ENCODE measurements around the gene HLF. TPM values are rescaled to one million over a fixed set of nuclear protein-coding genes. Genes with fewer than 3 reads are reported as not detected.

Gene HLF
- total RNA-seq, 2 donors from 2014 or later, result 23.9 to 44.3 TPM

GRCh38 chr17:55303701-55304145, 39.0 kb downstream of the HLF start:
- DNase-seq (peak; percentile 33 to 44), ATAC-seq (replicated peaks in 1 of 2) (peak; percentile 85 to 91)
- no peaks in the 10 kb centered on the region for H3K36me3 Mint-ChIP-seq (ENCODE audit: insufficient read depth in 2 of 2)
- peak overlapping the region; percentile 13 for H3K27ac Mint-ChIP-seq
- H3K27me3 Mint-ChIP-seq (ENCODE audit: low read depth), result peaks cover 26% of the 10 kb centered on the region
- H3K4me1 Mint-ChIP-seq (ENCODE audit: low read depth), result peaks cover 16% of the 10 kb centered on the region
- no peaks in the 10 kb centered on the region for H3K9me3 Mint-ChIP-seq
- H3K4me3 Mint-ChIP-seq, result peak overlapping the region in 1 of 2 donors; percentile 25

GRCh38 chr17:55304171-55304859, 39.6 kb downstream of the HLF start:
- ATAC-seq (replicated peaks in 1 of 2), result peak in 1 of 2 donors; percentile 13
- Mint-ChIP-seq H3K9me3 (no peaks in the 10 kb centered on the region), H3K27me3 (ENCODE audit: low read depth) (peaks cover 24% of the 10 kb centered on the region), H3K27ac (peak overlapping the region; percentile 13), H3K36me3 (ENCODE audit: insufficient read depth in 2 of 2) (no peaks in the 10 kb centered on the region), H3K4me1 (ENCODE audit: low read depth) (peaks cover 16% of the 10 kb centered on the region), H3K4me3 (no peak overlapping the region)
- DNase-seq, result no peak

GRCh38 chr17:55305321-55306087, 40.7 kb downstream of the HLF start:
- ATAC-seq (replicated peaks in 1 of 2) (no peak), DNase-seq (no peak)
- no peaks in the 10 kb centered on the region for H3K9me3 Mint-ChIP-seq
- no peaks in the 10 kb centered on the region for H3K36me3 Mint-ChIP-seq (ENCODE audit: insufficient read depth in 2 of 2)
- no peak overlapping the region for H3K27ac Mint-ChIP-seq
- H3K4me3 Mint-ChIP-seq, result no peak overlapping the region
- H3K27me3 Mint-ChIP-seq (ENCODE audit: low read depth), result peaks cover 29% of the 10 kb centered on the region
- peaks cover 16% of the 10 kb centered on the region for H3K4me1 Mint-ChIP-seq (ENCODE audit: low read depth)

GRCh38 chr17:55307879-55308278, 43.1 kb downstream of the HLF start:
- Mint-ChIP-seq H3K27me3 (ENCODE audit: low read depth) (peaks cover 42% of the 10 kb centered on the region), H3K9me3 (no peaks in the 10 kb centered on the region), H3K36me3 (ENCODE audit: insufficient read depth in 2 of 2) (no peaks in the 10 kb centered on the region), H3K4me1 (ENCODE audit: low read depth) (peaks cover 20% of the 10 kb centered on the region), H3K4me3 (no peak overlapping the region), H3K27ac (no peak overlapping the region)
- no peak for DNase-seq
- no peak for ATAC-seq (replicated peaks in 1 of 2)

GRCh38 chr17:55308613-55309391, 44.0 kb downstream of the HLF start:
- Mint-ChIP-seq H3K4me1 (ENCODE audit: low read depth) (peaks cover 23% of the 10 kb centered on the region), H3K36me3 (ENCODE audit: insufficient read depth in 2 of 2) (no peaks in the 10 kb centered on the region), H3K9me3 (no peaks in the 10 kb centered on the region), H3K4me3 (no peak overlapping the region), H3K27ac (no peak overlapping the region), H3K27me3 (ENCODE audit: low read depth) (peaks cover 50% of the 10 kb centered on the region)
- DNase-seq, result no peak
- ATAC-seq (replicated peaks in 1 of 2), result no peak

- Mint-ChIP-seq H3K27me3 (ENCODE audit: low read depth) (peaks cover 59% of the 10 kb centered on the region), H3K9me3 (peaks cover 0 to 2% of the 10 kb centered on the region in 2 donors), H3K36me3 (ENCODE audit: insufficient read depth in 2 of 2) (peaks cover 4 to 5% of the 10 kb centered on the region in 2 donors), H3K27ac (no peak overlapping the region), H3K4me3 (no peak overlapping the region), H3K4me1 (ENCODE audit: low read depth) (peaks cover 30% of the 10 kb centered on the region)
- DNase-seq (no peak), ATAC-seq (replicated peaks in 1 of 2) (no peak)
Measured at GRCh38 chr17:55311767-55312375, 47.1 kb downstream of the HLF start.

- DNase-seq (no peak), ATAC-seq (replicated peaks in 1 of 2) (no peak)
- Mint-ChIP-seq H3K4me3 (peak overlapping the region in 1 of 2 donors; percentile 63), H3K27ac (no peak overlapping the region), H3K4me1 (ENCODE audit: low read depth) (peaks cover 30% of the 10 kb centered on the region), H3K9me3 (peaks cover 0 to 2% of the 10 kb centered on the region in 2 donors), H3K36me3 (ENCODE audit: insufficient read depth in 2 of 2) (peaks cover 5 to 9% of the 10 kb centered on the region in 2 donors), H3K27me3 (ENCODE audit: low read depth) (peaks cover 55% of the 10 kb centered on the region)
Measured at GRCh38 chr17:55312852-55313251, 48.1 kb downstream of the HLF start.

- H3K4me1 Mint-ChIP-seq (ENCODE audit: low read depth), result peaks cover 30% of the 10 kb centered on the region
- peak overlapping the region; percentile 68 for H3K4me3 Mint-ChIP-seq
- peaks cover 5 to 9% of the 10 kb centered on the region in 2 donors for H3K36me3 Mint-ChIP-seq (ENCODE audit: insufficient read depth in 2 of 2)
- peak; percentile 33 to 41 for DNase-seq
- H3K27me3 Mint-ChIP-seq (ENCODE audit: low read depth), result peaks cover 42% of the 10 kb centered on the region
- H3K27ac Mint-ChIP-seq, result peak overlapping the region; percentile 91
- H3K9me3 Mint-ChIP-seq, result peaks cover 0 to 2% of the 10 kb centered on the region in 2 donors
- ATAC-seq (replicated peaks in 1 of 2), result peak; percentile 52 to 57
Measured at GRCh38 chr17:55314061-55314783, 49.5 kb downstream of the HLF start.

GRCh38 chr17:55314784-55315491, 50.2 kb downstream of the HLF start:
- ATAC-seq (replicated peaks in 1 of 2) (peak; percentile 90), DNase-seq (peak; percentile 57 to 64)
- H3K9me3 Mint-ChIP-seq, result peaks cover 0 to 2% of the 10 kb centered on the region in 2 donors
- peak overlapping the region; percentile 68 for H3K4me3 Mint-ChIP-seq
- peak overlapping the region; percentile 91 for H3K27ac Mint-ChIP-seq
- H3K4me1 Mint-ChIP-seq (ENCODE audit: low read depth), result peaks cover 33% of the 10 kb centered on the region
- peaks cover 5 to 9% of the 10 kb centered on the region in 2 donors for H3K36me3 Mint-ChIP-seq (ENCODE audit: insufficient read depth in 2 of 2)
- H3K27me3 Mint-ChIP-seq (ENCODE audit: low read depth), result peaks cover 38% of the 10 kb centered on the region

GRCh38 chr17:55316499-55316898, 51.7 kb downstream of the HLF start:
- Mint-ChIP-seq H3K4me3 (peak overlapping the region; percentile 51 to 68), H3K9me3 (peaks cover 0 to 2% of the 10 kb centered on the region in 2 donors), H3K27ac (no peak overlapping the region), H3K4me1 (ENCODE audit: low read depth) (peaks cover 39% of the 10 kb centered on the region), H3K27me3 (ENCODE audit: low read depth) (peaks cover 38% of the 10 kb centered on the region), H3K36me3 (ENCODE audit: insufficient read depth in 2 of 2) (peaks cover 5 to 9% of the 10 kb centered on the region in 2 donors)
- DNase-seq, result no peak
- ATAC-seq (replicated peaks in 1 of 2), result no peak

- Mint-ChIP-seq H3K4me1 (ENCODE audit: low read depth) (peaks cover 39% of the 10 kb centered on the region), H3K36me3 (ENCODE audit: insufficient read depth in 2 of 2) (peaks cover 5 to 9% of the 10 kb centered on the region in 2 donors), H3K27me3 (ENCODE audit: low read depth) (peaks cover 31% of the 10 kb centered on the region), H3K9me3 (peaks cover 0 to 2% of the 10 kb centered on the region in 2 donors), H3K27ac (peak overlapping the region; percentile 14), H3K4me3 (peak overlapping the region; percentile 50 to 56)
- ATAC-seq (replicated peaks in 1 of 2) (no peak), DNase-seq (no peak)
Measured at GRCh38 chr17:55317284-55317683, 52.5 kb downstream of the HLF start.

Measured in activated T-cell treated with anti-CD3 and anti-CD28 coated beads, Interleukin-2, amount 50 U/mL, for 72 hours (primary cell).